ENCODE data around the gene MNAT1.

- TF ChIP-seq EP300 (IDR thresholded peaks at IDR 0.05; ENCODE audit: borderline replicate concordance) (no peak), YY1 (IDR thresholded peaks at IDR 0.05; ENCODE audit: low read depth) (no peak), CREB1 (IDR thresholded peaks at IDR 0.05; ENCODE audit: low read depth) (no peak), CEBPB (IDR thresholded peaks at IDR 0.05) (no peak), MAX (IDR thresholded peaks at IDR 0.05) (no peak), TEAD4 (IDR thresholded peaks at IDR 0.05) (no peak), USF1 (IDR thresholded peaks at IDR 0.05) (no peak), RAD21 (IDR thresholded peaks at IDR 0.05; ENCODE audit: low read depth) (no peak), ZBTB7A (IDR thresholded peaks at IDR 0.05; ENCODE audit: low read depth) (no peak), FOXM1 (IDR thresholded peaks at IDR 0.05; ENCODE audit: borderline replicate concordance, low read depth) (no peak), EGR1 (IDR thresholded peaks at IDR 0.05) (no peak), TAF1 (IDR thresholded peaks at IDR 0.05; ENCODE audit: low read depth) (no peak)
Measured at GRCh38 chr14:60805841-60806430, 71.4 kb downstream of the MNAT1 start.
